GM18502 (cell line): ENCODE measurements around the gene MRPL23.

Experiments
- ATAC-seq: cut with Tn5 transposase; IDR thresholded peaks from one replicate; pipeline ENCODE4 v1.9.1; 2021; ENCODE audit warnings: mild to moderate bottlenecking; ENCODE audit not compliant: unreplicated experiment, poor library complexity

The MRPL23 gene

GRCh38 chr11:1988174-1988573 is 41.0 kb downstream of the MRPL23 start:
- ATAC-seq, result no peak

DNA sequence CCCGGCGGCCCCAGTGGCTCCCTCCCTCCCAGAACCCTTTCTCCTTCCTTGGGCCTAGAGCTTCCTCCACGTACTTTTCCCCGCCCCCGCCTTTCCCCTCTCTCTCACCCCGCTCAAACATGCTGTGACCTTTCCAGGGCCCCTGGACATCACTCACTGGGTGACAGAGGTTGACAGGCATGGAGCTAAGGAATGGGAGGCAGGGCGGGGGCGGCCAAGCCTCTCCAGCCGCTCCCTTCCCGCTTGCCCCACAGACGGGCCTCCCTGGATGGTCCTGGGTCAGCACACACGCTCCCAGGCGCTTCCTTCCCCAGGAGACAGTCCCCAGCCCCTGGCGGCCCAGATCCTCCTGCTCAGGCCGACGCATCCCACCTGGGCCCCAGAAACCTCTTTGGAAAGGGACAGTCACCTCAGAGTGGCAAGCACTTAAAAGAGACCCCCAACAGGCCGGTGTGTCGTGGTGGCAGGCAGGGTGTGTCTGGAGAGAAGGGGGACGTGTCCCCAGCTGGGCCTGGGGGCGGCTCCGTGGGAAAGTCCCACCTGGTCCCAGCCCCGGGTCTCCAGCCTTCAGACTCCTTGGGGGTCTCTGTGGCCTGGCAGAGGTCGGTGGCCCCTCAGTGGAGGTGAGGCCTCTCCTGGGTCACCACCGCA is 41.7 kb downstream of the MRPL23 start:
- no peak for ATAC-seq

DNA sequence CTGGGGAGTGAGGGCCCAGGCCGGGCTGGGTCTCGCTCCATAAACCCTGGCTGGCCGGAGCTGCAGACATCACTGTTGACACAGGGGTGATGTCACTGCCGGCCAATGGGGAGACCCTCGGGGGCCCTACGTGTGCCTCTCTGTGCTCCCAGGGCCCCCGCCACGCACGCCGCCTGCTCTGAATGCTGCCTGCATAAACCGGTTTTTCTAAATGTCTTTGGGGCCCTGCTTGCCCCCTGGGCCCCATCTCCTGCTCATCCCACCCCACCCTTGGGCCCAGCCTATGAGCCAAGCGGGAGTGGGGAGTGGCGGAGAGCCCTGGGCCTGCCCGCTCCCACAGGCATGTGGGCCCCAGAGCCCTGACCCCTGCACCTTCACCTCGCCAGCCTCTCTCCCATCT is 42.8 kb downstream of the MRPL23 start:
- no peak for ATAC-seq

- no peak for ATAC-seq
Measured at GRCh38 chr11:1990872-1991578, 43.9 kb downstream of the MRPL23 start.

DNA sequence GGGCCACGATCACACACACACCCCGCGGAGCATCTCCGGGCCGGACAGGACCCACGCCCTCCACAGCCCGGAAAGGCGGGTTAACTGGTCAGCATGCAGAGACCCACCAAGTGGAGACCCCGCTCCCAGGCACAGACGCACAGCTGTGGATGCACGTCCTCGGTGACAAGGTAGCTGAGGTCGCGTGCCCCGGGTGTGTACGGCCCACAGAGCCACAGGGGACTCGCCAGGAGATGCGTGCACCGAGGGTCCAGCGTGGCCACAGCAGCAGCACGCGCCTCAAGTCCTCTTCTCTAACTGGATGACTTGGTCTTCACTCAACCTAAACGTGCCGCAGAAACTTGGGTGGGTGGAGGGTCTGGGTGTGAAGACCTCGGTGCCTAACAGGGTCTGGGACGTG is 45.0 kb downstream of the MRPL23 start:
- no peak for ATAC-seq

- ATAC-seq, result no peak
Measured at GRCh38 chr11:1994121-1994520, 47.0 kb downstream of the MRPL23 start.

DNA sequence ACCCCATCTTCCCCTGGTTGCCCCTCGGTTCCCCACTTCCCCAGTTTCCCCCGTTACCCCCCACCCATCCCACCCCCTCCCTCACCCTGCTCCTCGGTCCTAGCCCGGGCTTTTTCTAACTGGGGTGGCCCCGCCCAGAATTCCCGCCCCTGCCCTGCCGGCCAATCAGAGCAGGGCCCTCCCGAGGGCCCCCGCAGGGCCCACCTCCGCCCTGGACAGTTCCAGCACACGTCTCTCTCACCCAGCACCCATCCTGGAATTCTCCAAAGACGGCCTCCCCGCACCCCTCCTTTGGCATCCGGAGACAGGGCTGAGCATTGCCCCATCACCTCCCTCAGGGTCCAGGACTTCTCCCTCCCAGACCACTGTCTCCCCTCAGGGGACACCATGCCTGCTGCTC is 50.6 kb downstream of the MRPL23 start, which contains the start of gene H19:
Gene H19, minus strand, starts transcription at position 88 of the 400 bp plus-strand sequence.
- no peak for ATAC-seq

DNA sequence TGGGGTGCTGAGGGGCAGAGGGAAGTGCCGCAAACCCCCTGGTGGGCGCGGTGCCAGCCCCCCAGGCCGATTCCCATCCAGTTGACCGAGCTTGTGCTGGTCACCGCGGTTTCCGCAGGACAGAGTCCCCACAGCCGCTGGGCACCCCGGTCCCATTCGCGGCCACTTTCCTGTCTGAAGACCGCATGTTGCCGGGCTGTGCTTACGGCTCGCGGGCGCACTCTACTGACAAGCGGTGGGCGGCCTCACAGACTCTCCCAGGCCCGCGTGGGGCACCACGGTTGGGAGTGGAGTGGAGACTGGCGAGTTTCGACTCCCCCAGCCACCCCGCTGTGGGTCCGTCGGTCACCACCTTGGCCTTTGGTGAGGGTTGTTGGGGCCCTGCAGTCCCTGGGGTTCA is 51.2 kb downstream of the MRPL23 start:
- ATAC-seq, result no peak

DNA sequence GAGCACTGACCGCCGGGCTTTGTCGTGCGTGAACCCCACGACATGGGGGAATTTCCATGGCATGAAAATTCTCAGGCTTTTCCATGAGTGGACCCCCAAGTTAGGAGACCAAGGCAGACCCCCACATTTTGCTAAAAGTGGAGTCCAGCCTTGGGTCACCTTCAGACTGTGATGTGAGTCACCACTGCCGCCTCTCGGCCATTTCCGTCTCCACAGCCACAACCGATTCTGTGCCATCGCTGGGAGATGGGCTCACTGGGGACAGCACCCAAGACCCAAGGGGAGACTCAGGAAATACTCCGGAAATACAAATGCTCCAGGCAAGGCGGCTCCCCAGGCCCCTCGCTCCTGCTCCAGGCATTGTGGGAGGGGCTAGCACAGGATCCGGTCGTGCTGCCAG is 51.7 kb downstream of the MRPL23 start:
- ATAC-seq, result no peak

GRCh38 chr11:2002042-2002776 is 55.1 kb downstream of the MRPL23 start:
- ATAC-seq, result no peak

GRCh38 chr11:2002807-2003206 is 55.7 kb downstream of the MRPL23 start:
- no peak for ATAC-seq

DNA sequence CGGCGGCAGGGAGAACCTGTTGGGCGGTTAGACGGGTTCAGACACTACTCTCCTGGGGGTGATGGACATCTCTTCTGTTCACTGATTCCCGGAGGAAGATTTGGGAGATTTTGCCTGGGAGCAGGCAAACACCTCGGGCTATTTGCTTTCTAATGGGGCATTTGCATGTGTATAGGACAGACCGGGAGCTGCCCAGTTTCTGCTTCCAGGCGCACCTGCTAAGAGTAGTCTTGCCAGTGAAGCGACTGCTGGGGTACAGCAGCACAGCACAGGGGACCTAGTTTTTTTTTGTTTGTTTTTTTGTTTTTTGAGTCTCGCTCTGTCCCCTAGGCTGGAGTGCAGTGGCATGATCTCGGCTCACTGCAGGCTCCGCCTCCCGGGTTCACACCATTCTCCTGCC is 57.3 kb downstream of the MRPL23 start:
- no peak for ATAC-seq
